AG09309 (cell line): ENCODE results near the gene OPRM1.

Source experiments
- DNase-seq: peaks from one replicate; pipeline ENCODE4 v3.0.0-alpha.2; 2010; ENCODE audit warnings: low read depth
- H3K4me3 ChIP-seq: 2 replicates; pipeline ENCODE4 v1.5.1; 2011; ENCODE audit warnings: mild to moderate bottlenecking, low read depth, low read length, moderate library complexity; ENCODE audit not compliant: control insufficient read depth
- TF ChIP-seq, protein P1 (sequence below): IDR thresholded peaks from 2 replicates; pipeline ENCODE4 v1.5.1; 2011; ENCODE audit warnings: mild to moderate bottlenecking, low read depth, low read length, inconsistent platforms; ENCODE audit not compliant: insufficient read depth, control insufficient read depth; ENCODE audit errors: missing control alignments

OPRM1 gene

DNA sequence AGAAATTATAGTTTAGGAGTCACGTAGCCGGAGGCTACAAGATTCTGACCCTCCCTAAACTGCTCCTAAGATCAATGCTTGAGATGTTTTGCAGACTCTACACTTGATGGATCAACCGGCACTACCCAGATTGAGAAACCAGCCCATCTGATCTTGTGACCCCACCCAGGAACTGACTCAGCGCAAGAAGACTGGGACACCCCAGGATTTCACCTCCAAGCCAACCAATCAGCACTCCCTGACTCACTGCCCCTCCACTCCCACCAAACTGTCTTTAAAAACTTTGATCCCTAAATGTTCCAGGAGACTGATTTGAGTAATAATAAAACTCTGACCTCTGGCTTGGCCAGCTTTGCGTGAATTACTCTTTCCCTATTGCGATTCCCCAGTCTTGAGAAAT, 99.8 kb downstream of the OPRM1 start:
- TF ChIP-seq, protein P1, sequence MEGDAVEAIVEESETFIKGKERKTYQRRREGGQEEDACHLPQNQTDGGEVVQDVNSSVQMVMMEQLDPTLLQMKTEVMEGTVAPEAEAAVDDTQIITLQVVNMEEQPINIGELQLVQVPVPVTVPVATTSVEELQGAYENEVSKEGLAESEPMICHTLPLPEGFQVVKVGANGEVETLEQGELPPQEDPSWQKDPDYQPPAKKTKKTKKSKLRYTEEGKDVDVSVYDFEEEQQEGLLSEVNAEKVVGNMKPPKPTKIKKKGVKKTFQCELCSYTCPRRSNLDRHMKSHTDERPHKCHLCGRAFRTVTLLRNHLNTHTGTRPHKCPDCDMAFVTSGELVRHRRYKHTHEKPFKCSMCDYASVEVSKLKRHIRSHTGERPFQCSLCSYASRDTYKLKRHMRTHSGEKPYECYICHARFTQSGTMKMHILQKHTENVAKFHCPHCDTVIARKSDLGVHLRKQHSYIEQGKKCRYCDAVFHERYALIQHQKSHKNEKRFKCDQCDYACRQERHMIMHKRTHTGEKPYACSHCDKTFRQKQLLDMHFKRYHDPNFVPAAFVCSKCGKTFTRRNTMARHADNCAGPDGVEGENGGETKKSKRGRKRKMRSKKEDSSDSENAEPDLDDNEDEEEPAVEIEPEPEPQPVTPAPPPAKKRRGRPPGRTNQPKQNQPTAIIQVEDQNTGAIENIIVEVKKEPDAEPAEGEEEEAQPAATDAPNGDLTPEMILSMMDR, result no peak
- no peak overlapping the region for H3K4me3 ChIP-seq
- DNase-seq, result no peak

DNA sequence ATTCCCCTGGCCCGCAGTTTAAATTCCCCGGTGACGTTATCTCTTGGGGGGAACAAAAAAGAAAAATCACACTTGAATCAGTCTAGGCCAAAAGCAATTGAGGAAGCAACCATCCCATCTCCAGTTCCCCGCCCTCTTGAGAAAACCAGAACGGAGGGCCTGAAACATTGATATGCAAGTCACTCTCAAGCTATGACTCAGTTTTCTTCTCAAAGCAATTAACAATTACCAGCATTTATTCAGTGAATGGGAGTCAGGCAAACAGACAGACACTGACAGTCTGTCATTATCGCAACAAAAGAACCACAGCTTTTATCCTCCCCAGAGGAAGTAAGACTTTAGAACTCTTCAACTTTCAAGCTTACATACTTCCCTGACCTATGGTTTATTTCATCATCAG, 100.9 kb downstream of the OPRM1 start:
- TF ChIP-seq, protein P1, result no peak
- no peak overlapping the region for H3K4me3 ChIP-seq
- no peak for DNase-seq

DNA sequence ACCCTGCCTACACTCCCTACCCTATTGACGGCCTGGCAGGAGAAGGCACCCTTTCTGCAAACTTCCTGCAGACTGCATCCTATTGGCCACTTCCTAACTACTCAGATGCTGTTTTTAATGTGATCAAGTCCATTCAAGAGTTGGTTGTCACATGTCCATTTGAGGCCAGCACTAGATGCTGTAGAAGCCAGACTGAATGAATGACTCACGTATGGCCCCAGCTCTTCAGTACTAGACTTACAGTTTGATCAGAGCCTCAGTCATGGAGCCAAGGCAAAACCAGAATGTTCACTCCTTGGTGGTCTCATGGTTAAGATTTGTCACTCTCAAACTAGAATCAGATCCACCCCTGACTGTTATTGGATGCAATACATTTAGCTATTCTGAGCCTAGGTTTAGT, 101.7 kb downstream of the OPRM1 start:
- TF ChIP-seq, protein P1, result no peak
- no peak for DNase-seq

DNA sequence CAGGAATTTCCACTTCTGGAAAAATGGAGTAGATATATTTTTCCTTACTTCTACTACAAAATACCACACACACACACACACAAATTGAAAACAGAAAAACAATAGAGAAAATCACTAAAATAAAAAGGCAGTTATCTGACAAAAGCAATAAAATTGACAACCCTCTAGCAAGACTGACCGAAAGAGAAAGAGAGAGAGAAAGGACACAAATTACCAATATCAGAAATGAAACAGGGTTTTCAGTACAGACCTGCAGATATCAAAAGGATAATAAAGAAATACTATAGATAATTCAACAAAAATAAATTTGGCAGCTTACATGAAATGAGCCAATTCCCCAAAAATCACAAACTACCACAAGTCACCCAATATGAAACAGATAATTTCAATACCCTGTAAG, 104.7 kb downstream of the OPRM1 start:
- TF ChIP-seq, protein P1, result no peak

More for the DNA sequence above, 101.7 kb downstream of the OPRM1 start:
- H3K4me3 ChIP-seq, result no peak overlapping the region

DNA sequence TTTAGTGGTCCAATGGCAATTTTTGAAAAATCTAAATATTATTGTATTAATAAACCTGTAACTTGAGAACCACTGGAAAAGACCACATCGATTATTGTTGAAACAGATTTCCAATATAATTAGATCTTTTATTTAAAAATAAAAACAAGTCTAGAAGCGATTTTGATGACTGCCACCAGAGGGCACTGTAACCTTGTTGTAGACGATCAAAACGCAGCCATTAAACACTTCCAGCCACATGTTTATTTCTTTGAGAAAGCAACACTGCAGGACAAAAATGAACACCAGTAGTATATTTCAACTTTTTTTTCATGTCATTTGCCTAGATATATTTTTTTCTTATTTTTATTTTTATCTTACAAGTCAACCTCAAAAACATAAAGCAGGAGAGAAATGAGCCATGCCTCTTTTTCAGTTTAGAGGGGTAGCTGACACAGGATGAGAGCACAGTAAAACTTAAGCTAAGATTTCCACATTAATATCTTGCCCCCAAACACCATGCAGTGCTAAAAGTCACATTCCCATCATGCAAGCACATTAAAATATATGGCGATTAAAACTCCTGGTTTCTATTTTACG, 115.4 kb downstream of the OPRM1 start:
- H3K4me3 ChIP-seq, result no peak overlapping the region
- DNase-seq, result peak; percentile 47
- TF ChIP-seq, protein P1, result peak; percentile 60

More for the DNA sequence above, 104.7 kb downstream of the OPRM1 start:
- no peak overlapping the region for H3K4me3 ChIP-seq
- DNase-seq, result no peak

DNA sequence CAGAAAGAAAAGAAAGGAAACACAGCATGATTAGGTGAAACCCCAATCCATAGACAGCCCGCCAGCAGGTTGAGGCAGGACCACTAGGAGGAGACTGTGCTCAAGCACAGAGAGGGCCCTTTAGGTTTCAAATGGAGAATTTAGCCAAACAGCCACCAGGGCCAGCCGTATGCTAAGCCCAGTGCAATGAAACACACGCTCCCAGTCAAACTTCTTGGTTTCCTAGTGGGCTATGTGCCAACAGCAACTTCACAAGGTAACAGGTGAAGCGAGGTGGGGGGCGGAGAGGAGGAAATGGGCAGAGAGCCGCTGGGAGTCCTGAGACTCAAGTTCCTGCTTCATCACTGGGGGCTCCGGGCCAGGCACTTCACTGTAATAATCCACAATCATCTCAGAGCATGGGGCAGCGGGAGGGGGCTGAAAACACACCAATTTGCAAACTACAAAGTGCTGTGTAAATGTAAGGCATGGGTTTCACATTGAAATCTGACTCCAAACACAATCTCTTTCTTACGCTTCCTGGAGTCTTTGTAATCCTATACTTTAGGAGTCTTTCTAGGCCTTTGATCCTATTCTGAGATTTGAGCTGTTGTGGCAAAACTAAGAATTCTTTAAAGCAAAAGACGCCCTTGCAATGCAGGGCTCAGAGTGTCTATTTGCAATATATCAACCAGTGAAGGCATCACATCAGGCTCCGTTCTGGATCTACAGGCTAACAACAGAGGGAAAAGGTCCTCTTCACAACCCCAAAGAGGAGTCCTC, 117.3 kb downstream of the OPRM1 start:
- H3K4me3 ChIP-seq, result no peak overlapping the region
- TF ChIP-seq, protein P1, result peak; percentile 77
- DNase-seq, result no peak
